K562 (cell line): ENCODE measurements around the gene PEPD. TPM values are rescaled to one million over a fixed set of nuclear protein-coding genes. Genes with fewer than 3 reads are reported as not detected.

Experiments
- HEY1 ChIP-seq: fragments of 250-450 bp; sonication (Bioruptor Pico); IDR thresholded peaks from 2 replicates; pipeline ENCODE4 v1.5.0; 2020; ENCODE audit warnings: mild to moderate bottlenecking, moderate library complexity, borderline replicate concordance
- LARP7 ChIP-seq: fragments of 450-650 bp; IDR thresholded peaks from 2 replicates; pipeline ENCODE4 v1.6.1; 2016
- polyA plus RNA-seq, 8 experiments: library from polyadenylated mRNA; depleted of rRNA in 4 of 8; stranded (reverse) in 5 of 8; unstranded in 3 of 8; fragments of >200 nt; fragmentation: Nextera tagmentation in 2 of 8; fragmentation: Illumina TruSeq in 1 of 8; extraction: Ambion mirVana in 2 of 8; extraction: Trizol in 1 of 8; gene quantifications; 2 replicates each; pipeline versions ENCODE4 v1.2.1 to v1.2.3, GENCODE V29; 2011 to 2014; ENCODE audit warnings: inconsistent platforms in 1 of 8, missing spikeins in 1 of 8
- total RNA-seq, 7 experiments: library from RNA; depleted of rRNA in 6 of 7; stranded (reverse); fragments of >200 nt in 6 of 7; fragmentation: Illumina TruSeq in 2 of 7; extraction: Trizol in 2 of 7; gene quantifications; 2 replicates each; pipeline versions ENCODE4 v1.2.1 to v1.2.3, GENCODE V29; 2011 to 2021; ENCODE audit warnings: low replicate concordance in 1 of 7
- TF ChIP-seq, protein P1 (sequence below): sonication (generic); formaldehyde crosslinking; IDR thresholded peaks from 2 replicates; pipeline ENCODE4 v1.8.0; 2023; ENCODE audit warnings: missing genetic modification reagents, mild to moderate bottlenecking, borderline replicate concordance
- TF ChIP-seq, protein P2 (sequence below): fragments of 250-450 bp; sonication (Bioruptor Pico); IDR thresholded peaks from 2 replicates; pipeline ENCODE4 v1.9.0; 2021; ENCODE audit warnings: mild to moderate bottlenecking, inconsistent platforms

Gene PEPD
- total and polyA plus RNA-seq, 9 of the 15 experiments (the other 6 are each of a cell fraction or from before 2014, with no cell fraction given): 1.3 to 19.2 (median 16.0) TPM

DNA sequence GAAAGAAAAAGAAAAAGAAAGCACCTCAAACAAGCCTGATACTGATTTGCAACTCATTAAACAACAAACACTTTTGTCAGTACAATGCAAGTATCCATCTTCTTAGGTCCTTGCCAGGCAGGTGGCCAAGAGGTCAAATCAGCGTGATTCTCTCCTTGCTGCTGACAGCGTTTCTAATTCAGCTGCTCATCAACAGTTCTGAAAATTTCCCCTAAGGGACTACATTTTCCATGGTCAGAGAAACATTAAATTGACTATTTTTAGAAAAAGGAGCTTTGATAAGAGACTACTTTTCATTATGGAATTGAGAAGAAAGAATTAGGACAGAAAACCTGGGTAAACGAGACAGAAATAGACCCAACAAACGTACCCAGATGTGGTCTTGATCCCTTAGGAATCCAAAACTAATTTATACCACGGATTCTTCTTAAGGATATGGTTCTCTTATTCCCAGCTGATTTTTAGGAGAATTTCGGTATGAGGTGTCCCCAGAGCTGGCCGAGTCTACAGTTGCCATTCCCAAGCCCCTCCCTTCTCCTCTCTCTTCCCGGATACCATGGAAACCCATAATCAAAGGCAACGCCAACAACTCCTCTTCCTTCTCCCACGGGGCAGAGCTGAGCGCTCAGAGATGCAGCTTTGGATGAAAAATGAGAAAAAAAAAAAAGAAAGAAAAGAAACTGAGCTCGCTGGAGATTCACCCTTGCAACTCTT, 177.6 kb downstream of the PEPD start (continued):
- TF ChIP-seq, protein P1, sequence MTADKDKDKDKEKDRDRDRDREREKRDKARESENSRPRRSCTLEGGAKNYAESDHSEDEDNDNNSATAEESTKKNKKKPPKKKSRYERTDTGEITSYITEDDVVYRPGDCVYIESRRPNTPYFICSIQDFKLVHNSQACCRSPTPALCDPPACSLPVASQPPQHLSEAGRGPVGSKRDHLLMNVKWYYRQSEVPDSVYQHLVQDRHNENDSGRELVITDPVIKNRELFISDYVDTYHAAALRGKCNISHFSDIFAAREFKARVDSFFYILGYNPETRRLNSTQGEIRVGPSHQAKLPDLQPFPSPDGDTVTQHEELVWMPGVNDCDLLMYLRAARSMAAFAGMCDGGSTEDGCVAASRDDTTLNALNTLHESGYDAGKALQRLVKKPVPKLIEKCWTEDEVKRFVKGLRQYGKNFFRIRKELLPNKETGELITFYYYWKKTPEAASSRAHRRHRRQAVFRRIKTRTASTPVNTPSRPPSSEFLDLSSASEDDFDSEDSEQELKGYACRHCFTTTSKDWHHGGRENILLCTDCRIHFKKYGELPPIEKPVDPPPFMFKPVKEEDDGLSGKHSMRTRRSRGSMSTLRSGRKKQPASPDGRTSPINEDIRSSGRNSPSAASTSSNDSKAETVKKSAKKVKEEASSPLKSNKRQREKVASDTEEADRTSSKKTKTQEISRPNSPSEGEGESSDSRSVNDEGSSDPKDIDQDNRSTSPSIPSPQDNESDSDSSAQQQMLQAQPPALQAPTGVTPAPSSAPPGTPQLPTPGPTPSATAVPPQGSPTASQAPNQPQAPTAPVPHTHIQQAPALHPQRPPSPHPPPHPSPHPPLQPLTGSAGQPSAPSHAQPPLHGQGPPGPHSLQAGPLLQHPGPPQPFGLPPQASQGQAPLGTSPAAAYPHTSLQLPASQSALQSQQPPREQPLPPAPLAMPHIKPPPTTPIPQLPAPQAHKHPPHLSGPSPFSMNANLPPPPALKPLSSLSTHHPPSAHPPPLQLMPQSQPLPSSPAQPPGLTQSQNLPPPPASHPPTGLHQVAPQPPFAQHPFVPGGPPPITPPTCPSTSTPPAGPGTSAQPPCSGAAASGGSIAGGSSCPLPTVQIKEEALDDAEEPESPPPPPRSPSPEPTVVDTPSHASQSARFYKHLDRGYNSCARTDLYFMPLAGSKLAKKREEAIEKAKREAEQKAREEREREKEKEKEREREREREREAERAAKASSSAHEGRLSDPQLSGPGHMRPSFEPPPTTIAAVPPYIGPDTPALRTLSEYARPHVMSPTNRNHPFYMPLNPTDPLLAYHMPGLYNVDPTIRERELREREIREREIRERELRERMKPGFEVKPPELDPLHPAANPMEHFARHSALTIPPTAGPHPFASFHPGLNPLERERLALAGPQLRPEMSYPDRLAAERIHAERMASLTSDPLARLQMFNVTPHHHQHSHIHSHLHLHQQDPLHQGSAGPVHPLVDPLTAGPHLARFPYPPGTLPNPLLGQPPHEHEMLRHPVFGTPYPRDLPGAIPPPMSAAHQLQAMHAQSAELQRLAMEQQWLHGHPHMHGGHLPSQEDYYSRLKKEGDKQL (CRISPR knock-in tag): no peak
- no peak for TF ChIP-seq LARP7
- TF ChIP-seq, protein P2, sequence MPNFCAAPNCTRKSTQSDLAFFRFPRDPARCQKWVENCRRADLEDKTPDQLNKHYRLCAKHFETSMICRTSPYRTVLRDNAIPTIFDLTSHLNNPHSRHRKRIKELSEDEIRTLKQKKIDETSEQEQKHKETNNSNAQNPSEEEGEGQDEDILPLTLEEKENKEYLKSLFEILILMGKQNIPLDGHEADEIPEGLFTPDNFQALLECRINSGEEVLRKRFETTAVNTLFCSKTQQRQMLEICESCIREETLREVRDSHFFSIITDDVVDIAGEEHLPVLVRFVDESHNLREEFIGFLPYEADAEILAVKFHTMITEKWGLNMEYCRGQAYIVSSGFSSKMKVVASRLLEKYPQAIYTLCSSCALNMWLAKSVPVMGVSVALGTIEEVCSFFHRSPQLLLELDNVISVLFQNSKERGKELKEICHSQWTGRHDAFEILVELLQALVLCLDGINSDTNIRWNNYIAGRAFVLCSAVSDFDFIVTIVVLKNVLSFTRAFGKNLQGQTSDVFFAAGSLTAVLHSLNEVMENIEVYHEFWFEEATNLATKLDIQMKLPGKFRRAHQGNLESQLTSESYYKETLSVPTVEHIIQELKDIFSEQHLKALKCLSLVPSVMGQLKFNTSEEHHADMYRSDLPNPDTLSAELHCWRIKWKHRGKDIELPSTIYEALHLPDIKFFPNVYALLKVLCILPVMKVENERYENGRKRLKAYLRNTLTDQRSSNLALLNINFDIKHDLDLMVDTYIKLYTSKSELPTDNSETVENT (CRISPR knock-in tag): no peak
- no peak for TF ChIP-seq HEY1 (CRISPR knock-in tag)
- TF ChIP-seq, all 486 proteins: peak for 0
